Jurkat, Clone E6-1 (cell line): ENCODE results near the gene ANKLE1.
A peak's percentile ranks its signal among the peaks of the same experiment; 100 is the strongest.
"Not testable (repeated sequence)": the region's sequence is repeated elsewhere in the genome, so short reads cannot be mapped to it uniquely, and the experiment has no call there.

ENCODE experiments used
- DNase-seq: peaks from one replicate; pipeline ENCODE4 v3.0.0-alpha.2; 2011; ENCODE audit warnings: low read depth, low spot score
- H3K4me3 ChIP-seq: 2 replicates; pipeline ENCODE4 v1.5.1; 2011; ENCODE audit warnings: mild to moderate bottlenecking, low read length, control low read depth, moderate library complexity

ANKLE1 gene

GRCh38 chr19:17275441-17276175, 6.1 kb upstream of the ANKLE1 start:
- H3K4me3 ChIP-seq, result no peak overlapping the region
- DNase-seq, result no peak

- no peak for DNase-seq
- H3K4me3 ChIP-seq, result no peak overlapping the region
Observed at GRCh38 chr19:17279436-17279835, 2.3 kb upstream of the ANKLE1 start.

- peak; percentile 44 for DNase-seq
- H3K4me3 ChIP-seq, result peak overlapping the region; percentile 60
Observed at GRCh38 chr19:17282488-17283125, 906 bp downstream of the ANKLE1 start.

- no peak overlapping the region for H3K4me3 ChIP-seq
- DNase-seq, result no peak
Observed at GRCh38 chr19:17283504-17283996, 1.8 kb downstream of the ANKLE1 start.

GRCh38 chr19:17285415-17286135, 3.9 kb downstream of the ANKLE1 start:
- no peak overlapping the region for H3K4me3 ChIP-seq
- DNase-seq, result no peak

- no peak for DNase-seq
Observed at GRCh38 chr19:17286263-17286662, 4.6 kb downstream of the ANKLE1 start.

GRCh38 chr19:17286752-17287151, 5.1 kb downstream of the ANKLE1 start:
- no peak overlapping the region for H3K4me3 ChIP-seq
- DNase-seq, result no peak

More at GRCh38 chr19:17286263-17286662, 4.6 kb downstream of the ANKLE1 start:
- H3K4me3 ChIP-seq, result no peak overlapping the region

GRCh38 chr19:17289489-17289888, 7.8 kb downstream of the ANKLE1 start:
- peak; percentile 42 for DNase-seq
- H3K4me3 ChIP-seq, result no peak overlapping the region

- H3K4me3 ChIP-seq, result peak overlapping the region; percentile 80
- peak; percentile 81 for DNase-seq
Observed at GRCh38 chr19:17292301-17293074, 10.8 kb downstream of the ANKLE1 start.

GRCh38 chr19:17293605-17294004, 11.9 kb downstream of the ANKLE1 start:
- H3K4me3 ChIP-seq, result no peak overlapping the region
- DNase-seq, result no peak

- H3K4me3 ChIP-seq, result no peak overlapping the region
- DNase-seq, result peak; percentile 35
Observed at GRCh38 chr19:17294051-17294891, 12.6 kb downstream of the ANKLE1 start.

GRCh38 chr19:17295551-17295950, 13.8 kb downstream of the ANKLE1 start:
- H3K4me3 ChIP-seq, DNase-seq: not testable (repeated sequence)

- DNase-seq, result no peak
- no peak overlapping the region for H3K4me3 ChIP-seq
Observed at GRCh38 chr19:17296273-17296672, 14.6 kb downstream of the ANKLE1 start.

- H3K4me3 ChIP-seq, result no peak overlapping the region
- DNase-seq, result no peak
Observed at GRCh38 chr19:17296976-17297375, 15.3 kb downstream of the ANKLE1 start.

GRCh38 chr19:17300992-17301619, 19.4 kb downstream of the ANKLE1 start:
- H3K4me3 ChIP-seq, result no peak overlapping the region
- DNase-seq, result no peak

GRCh38 chr19:17302391-17303166, 20.9 kb downstream of the ANKLE1 start:
- DNase-seq, result no peak
- H3K4me3 ChIP-seq, result peak overlapping the region; percentile 62
